Measurements from ENCODE around the gene ALX4. TPM values are rescaled to one million over a fixed set of nuclear protein-coding genes. Genes with fewer than 3 reads are reported as not detected.

ALX4 gene
- total RNA-seq, 1 experiment from 2014 or later: not detected

DNA sequence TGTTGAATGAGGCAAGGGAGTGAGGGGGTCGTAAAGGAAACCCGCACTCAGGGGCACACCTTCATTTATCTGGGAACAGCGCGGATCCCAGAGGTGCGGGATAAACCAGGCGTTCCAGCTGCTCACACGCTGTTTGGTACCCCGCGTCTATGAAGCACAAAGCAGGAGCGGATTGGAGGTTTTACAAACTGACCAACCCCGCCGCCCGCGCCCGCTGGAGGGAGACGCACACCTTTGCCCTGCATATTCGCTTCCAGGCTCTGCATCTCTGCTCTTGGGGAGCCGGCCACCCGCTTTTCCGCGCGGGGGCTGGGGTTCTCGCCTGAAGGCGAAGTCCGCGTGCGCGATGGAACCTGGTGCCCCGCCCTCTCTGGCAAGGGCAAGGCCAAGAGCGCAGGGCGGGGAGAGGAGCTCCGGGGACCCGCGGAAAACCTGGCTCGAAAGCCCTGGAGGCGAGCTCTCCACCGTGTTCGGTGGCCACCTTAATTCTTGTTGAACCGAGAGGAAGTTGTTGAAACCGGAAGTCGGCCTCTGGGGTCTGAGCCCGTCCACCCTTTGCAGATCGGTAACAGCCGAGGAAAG, 6.8 kb upstream of the ALX4 start:
- no peak overlapping the region for H2AFZ ChIP-seq (ENCODE audit: low read length)
- no peaks in the 10 kb centered on the region for H3K36me3 ChIP-seq (ENCODE audit: insufficient read depth, low read length)
- DNase-seq: no peak
- H3K4me2 ChIP-seq (ENCODE audit: low read depth, low read length, poor library complexity, severe bottlenecking): no peak overlapping the region
- H3K4me1 ChIP-seq (ENCODE audit: low read length): no peaks in the 10 kb centered on the region
- no peaks in the 10 kb centered on the region for H3K79me2 ChIP-seq (ENCODE audit: low read length)
- no peak overlapping the region for H3K27ac ChIP-seq (ENCODE audit: low read length)
- H4K20me1 ChIP-seq (ENCODE audit: insufficient read depth, low read depth, low read length): no peaks in the 10 kb centered on the region
- no peak overlapping the region for H3K4me3 ChIP-seq (ENCODE audit: low read length)
- H3K27me3 ChIP-seq (ENCODE audit: low read length): no peaks in the 10 kb centered on the region
- no peaks in the 10 kb centered on the region for H3K9me3 ChIP-seq (ENCODE audit: low read length)
- no peak overlapping the region for H3K9ac ChIP-seq (ENCODE audit: low read length)
- no peaks in the 10 kb centered on the region for H3K9me2 ChIP-seq (replicated peaks; ENCODE audit: insufficient read depth, low read length)

DNA sequence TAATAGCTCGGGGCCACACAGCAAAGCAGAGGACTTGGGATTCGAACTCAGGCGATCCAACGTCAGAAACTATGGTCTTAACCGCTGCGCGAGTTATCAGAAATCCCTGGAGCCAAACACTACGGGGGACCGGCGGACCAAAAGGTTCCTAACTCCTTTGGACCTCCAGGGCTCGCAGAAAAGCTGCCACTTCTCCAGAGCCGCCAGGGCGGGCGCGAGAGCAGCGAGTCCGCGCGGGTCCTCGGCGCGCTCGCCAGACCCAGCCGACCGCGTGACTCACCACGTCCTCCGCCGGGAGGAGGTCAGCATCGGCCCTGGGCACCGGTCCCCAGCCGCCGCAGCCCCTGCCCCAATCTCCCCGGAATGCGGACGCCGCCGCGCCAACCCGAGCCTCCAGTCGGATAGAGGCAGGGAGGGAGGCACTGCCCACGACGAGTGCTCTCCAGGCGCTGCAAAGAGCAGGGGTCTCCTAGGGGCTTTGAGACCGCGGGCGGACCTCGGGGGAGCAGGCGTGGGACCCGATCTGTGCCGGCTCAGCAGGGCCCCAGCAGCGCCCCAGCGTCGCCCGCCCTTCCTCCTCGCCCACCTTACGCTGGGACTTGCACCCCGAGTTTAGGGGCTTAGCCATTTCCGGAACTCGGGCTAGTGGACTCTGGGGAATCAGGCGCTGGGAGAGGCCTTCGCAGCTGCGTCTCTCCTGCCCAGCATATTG, 6.2 kb upstream of the ALX4 start:
- H4K20me1 ChIP-seq (ENCODE audit: insufficient read depth, low read depth, low read length): no peaks in the 10 kb centered on the region
- H3K4me3 ChIP-seq (ENCODE audit: low read length): no peak overlapping the region
- H3K4me2 ChIP-seq (ENCODE audit: low read depth, low read length, poor library complexity, severe bottlenecking): no peak overlapping the region
- H2AFZ ChIP-seq (ENCODE audit: low read length): no peak overlapping the region
- H3K9me2 ChIP-seq (replicated peaks; ENCODE audit: insufficient read depth, low read length): no peaks in the 10 kb centered on the region
- no peaks in the 10 kb centered on the region for H3K4me1 ChIP-seq (ENCODE audit: low read length)
- no peaks in the 10 kb centered on the region for H3K36me3 ChIP-seq (ENCODE audit: insufficient read depth, low read length)
- no peak overlapping the region for H3K27ac ChIP-seq (ENCODE audit: low read length)
- H3K9ac ChIP-seq (ENCODE audit: low read length): no peak overlapping the region
- no peak for DNase-seq
- no peaks in the 10 kb centered on the region for H3K79me2 ChIP-seq (ENCODE audit: low read length)
- no peaks in the 10 kb centered on the region for H3K9me3 ChIP-seq (ENCODE audit: low read length)
- no peaks in the 10 kb centered on the region for H3K27me3 ChIP-seq (ENCODE audit: low read length)

DNA sequence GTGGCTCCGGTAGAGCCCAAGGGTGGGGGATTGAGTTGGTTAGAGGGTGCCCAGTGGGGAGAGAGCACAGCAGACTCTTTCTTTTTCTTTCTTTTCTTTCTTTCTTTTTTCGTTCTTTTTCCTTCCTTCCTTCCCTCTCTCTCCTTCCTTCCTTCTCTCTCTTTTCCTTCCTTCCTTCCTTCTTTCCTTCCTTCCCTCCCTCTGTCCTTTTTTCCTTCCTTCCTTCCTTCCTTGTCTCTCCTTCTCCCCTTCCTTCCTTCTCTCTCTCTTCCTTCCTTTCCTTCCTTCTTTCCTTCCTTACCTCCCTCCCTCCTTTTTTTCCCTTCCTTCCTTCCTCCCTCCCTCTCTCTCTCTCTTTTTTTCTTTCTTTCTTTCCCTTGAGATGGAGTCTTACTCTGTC, 4.8 kb upstream of the ALX4 start:
- H3K27ac ChIP-seq (ENCODE audit: low read length): no peak overlapping the region
- DNase-seq: no peak
- H3K9me2 ChIP-seq (replicated peaks; ENCODE audit: insufficient read depth, low read length): no peaks in the 10 kb centered on the region
- no peak overlapping the region for H3K9ac ChIP-seq (ENCODE audit: low read length)
- no peaks in the 10 kb centered on the region for H3K36me3 ChIP-seq (ENCODE audit: insufficient read depth, low read length)
- no peaks in the 10 kb centered on the region for H3K27me3 ChIP-seq (ENCODE audit: low read length)
- H3K4me1 ChIP-seq (ENCODE audit: low read length): no peaks in the 10 kb centered on the region
- no peak overlapping the region for H3K4me3 ChIP-seq (ENCODE audit: low read length)
- H3K9me3 ChIP-seq (ENCODE audit: low read length): no peaks in the 10 kb centered on the region
- H3K4me2 ChIP-seq (ENCODE audit: low read depth, low read length, poor library complexity, severe bottlenecking): no peak overlapping the region
- no peaks in the 10 kb centered on the region for H3K79me2 ChIP-seq (ENCODE audit: low read length)
- no peaks in the 10 kb centered on the region for H4K20me1 ChIP-seq (ENCODE audit: insufficient read depth, low read depth, low read length)
- H2AFZ ChIP-seq (ENCODE audit: low read length): no peak overlapping the region

DNA sequence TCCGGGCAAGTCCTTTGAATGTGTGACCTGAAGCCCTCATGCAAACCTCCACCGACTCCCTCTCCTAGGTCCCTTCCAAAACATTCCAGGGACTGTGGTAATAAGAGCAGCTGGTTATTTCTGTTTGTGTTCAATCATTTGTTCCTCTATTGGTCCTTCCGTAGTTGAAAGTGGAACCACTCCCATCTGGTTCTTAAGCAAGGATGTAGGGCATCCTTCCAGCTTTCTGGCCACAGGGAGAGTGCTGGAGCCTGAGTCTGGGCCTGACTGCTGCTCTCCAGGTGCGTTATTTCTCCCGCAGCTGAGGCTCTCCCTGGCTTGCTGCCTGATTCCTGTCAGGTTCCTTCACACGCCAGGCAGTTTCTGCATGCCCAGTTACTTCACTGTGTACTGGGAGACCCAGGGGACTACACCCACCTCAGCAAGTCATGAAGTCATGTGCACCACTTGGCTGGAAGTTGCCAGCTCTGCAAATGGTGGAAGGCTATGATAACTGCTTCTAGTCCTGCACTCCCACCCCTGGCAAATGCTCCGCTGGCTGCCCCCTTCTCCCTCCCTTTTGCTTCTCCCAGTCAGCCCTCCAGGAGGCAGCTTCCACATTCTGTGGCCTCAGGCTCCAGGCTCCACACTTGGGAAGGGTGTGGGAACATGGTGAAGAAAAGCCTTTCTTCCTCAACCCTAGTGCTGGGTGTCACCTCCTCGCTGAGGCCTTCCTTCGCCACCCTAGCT, 4.0 kb upstream of the ALX4 start:
- Histone ChIP-seq H3K4me2 (ENCODE audit: low read depth, low read length, poor library complexity, severe bottlenecking) (no peak overlapping the region), H3K36me3 (ENCODE audit: insufficient read depth, low read length) (no peaks in the 10 kb centered on the region), H3K9me3 (ENCODE audit: low read length) (no peaks in the 10 kb centered on the region), H3K9me2 (replicated peaks; ENCODE audit: insufficient read depth, low read length) (no peaks in the 10 kb centered on the region), H4K20me1 (ENCODE audit: insufficient read depth, low read depth, low read length) (no peaks in the 10 kb centered on the region), H2AFZ (ENCODE audit: low read length) (no peak overlapping the region), H3K4me3 (ENCODE audit: low read length) (no peak overlapping the region), H3K9ac (ENCODE audit: low read length) (no peak overlapping the region), H3K4me1 (ENCODE audit: low read length) (no peaks in the 10 kb centered on the region), H3K27me3 (ENCODE audit: low read length) (no peaks in the 10 kb centered on the region), H3K79me2 (ENCODE audit: low read length) (no peaks in the 10 kb centered on the region), H3K27ac (ENCODE audit: low read length) (no peak overlapping the region)
- no peak for DNase-seq

DNA sequence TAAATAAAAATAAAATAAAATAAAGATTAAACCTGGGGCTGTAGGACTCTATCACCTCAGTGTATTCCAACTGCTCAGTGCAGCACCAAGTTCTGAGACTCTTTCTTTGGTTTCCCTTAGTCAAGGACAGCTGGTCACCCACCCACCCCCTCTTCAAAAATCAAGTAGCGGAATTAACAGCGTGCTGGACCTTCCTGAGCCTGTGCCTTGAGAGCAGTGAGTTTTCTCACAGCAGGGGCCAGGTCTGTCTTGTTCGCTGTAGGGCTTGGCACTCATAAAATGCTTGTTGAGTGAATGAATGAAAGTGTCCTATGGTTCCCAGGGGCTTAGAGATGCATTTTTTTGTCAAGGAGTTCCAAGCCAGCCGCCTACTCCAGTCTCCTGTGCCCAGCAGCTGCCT, 2.9 kb upstream of the ALX4 start:
- H3K79me2 ChIP-seq (ENCODE audit: low read length): no peaks in the 10 kb centered on the region
- H3K4me3 ChIP-seq (ENCODE audit: low read length): no peak overlapping the region
- H3K9me2 ChIP-seq (replicated peaks; ENCODE audit: insufficient read depth, low read length): no peaks in the 10 kb centered on the region
- no peak overlapping the region for H2AFZ ChIP-seq (ENCODE audit: low read length)
- no peaks in the 10 kb centered on the region for H3K4me1 ChIP-seq (ENCODE audit: low read length)
- no peaks in the 10 kb centered on the region for H3K27me3 ChIP-seq (ENCODE audit: low read length)
- DNase-seq: no peak
- no peak overlapping the region for H3K27ac ChIP-seq (ENCODE audit: low read length)
- no peak overlapping the region for H3K4me2 ChIP-seq (ENCODE audit: low read depth, low read length, poor library complexity, severe bottlenecking)
- H3K36me3 ChIP-seq (ENCODE audit: insufficient read depth, low read length): no peaks in the 10 kb centered on the region
- H4K20me1 ChIP-seq (ENCODE audit: insufficient read depth, low read depth, low read length): no peaks in the 10 kb centered on the region
- no peak overlapping the region for H3K9ac ChIP-seq (ENCODE audit: low read length)
- H3K9me3 ChIP-seq (ENCODE audit: low read length): no peaks in the 10 kb centered on the region

GRCh38 chr11:44311339-44312261, 1.7 kb upstream of the ALX4 start:
- H3K9me3 ChIP-seq (ENCODE audit: low read length): no peaks in the 10 kb centered on the region
- no peaks in the 10 kb centered on the region for H3K27me3 ChIP-seq (ENCODE audit: low read length)
- H3K79me2 ChIP-seq (ENCODE audit: low read length): no peaks in the 10 kb centered on the region
- no peaks in the 10 kb centered on the region for H3K9me2 ChIP-seq (replicated peaks; ENCODE audit: insufficient read depth, low read length)
- H4K20me1 ChIP-seq (ENCODE audit: insufficient read depth, low read depth, low read length): no peaks in the 10 kb centered on the region
- no peak overlapping the region for H3K4me3 ChIP-seq (ENCODE audit: low read length)
- no peak overlapping the region for H2AFZ ChIP-seq (ENCODE audit: low read length)
- no peak overlapping the region for H3K27ac ChIP-seq (ENCODE audit: low read length)
- H3K4me1 ChIP-seq (ENCODE audit: low read length): no peaks in the 10 kb centered on the region
- DNase-seq: no peak
- no peak overlapping the region for H3K9ac ChIP-seq (ENCODE audit: low read length)
- H3K4me2 ChIP-seq (ENCODE audit: low read depth, low read length, poor library complexity, severe bottlenecking): no peak overlapping the region
- no peaks in the 10 kb centered on the region for H3K36me3 ChIP-seq (ENCODE audit: insufficient read depth, low read length)

DNA sequence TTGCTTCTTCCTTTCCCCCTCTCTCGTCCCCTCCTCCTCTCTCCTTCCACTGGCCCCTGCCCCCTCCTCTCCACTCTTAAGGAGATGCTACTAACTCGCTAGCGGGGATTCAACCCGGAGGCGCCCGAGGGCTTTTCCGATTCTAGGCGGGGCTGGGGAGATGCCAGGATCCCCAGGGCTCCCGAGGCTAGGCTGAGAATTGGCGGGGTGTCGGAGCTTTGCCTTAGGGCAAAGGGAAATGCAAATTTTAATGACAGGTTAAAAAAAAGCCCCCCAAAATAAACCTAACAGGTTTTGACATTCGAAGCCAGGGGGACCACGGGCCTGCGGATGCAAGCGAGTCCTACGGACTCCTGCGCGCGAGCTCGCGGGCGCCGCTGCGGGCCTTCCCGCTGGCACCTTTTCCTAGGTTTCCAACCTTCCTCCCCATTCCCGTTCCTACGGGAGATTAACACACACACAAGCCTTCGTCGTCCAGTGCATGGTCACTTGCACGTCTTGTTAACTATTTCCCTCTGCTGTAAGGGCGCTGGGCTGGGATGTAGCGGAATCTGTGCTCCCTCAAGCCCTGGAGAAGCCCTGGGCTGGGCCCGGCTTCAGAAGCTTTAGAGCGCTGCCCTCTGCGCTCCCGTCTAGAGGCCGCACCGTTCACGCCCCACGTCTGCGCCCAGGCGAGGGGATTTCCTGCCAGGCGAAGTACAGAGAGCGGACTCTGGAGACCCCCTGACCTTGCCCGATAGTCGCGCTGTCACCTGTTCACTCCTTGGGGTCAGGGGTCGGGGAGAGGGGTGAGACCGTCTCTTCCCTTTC, 729 bp upstream of the ALX4 start:
- Histone ChIP-seq H3K79me2 (ENCODE audit: low read length) (no peaks in the 10 kb centered on the region), H3K4me3 (ENCODE audit: low read length) (no peak overlapping the region), H3K9ac (ENCODE audit: low read length) (no peak overlapping the region), H3K36me3 (ENCODE audit: insufficient read depth, low read length) (no peaks in the 10 kb centered on the region), H3K9me2 (replicated peaks; ENCODE audit: insufficient read depth, low read length) (no peaks in the 10 kb centered on the region), H3K27ac (ENCODE audit: low read length) (no peak overlapping the region), H3K4me2 (ENCODE audit: low read depth, low read length, poor library complexity, severe bottlenecking) (no peak overlapping the region), H2AFZ (ENCODE audit: low read length) (no peak overlapping the region), H3K4me1 (ENCODE audit: low read length) (no peaks in the 10 kb centered on the region), H3K9me3 (ENCODE audit: low read length) (no peaks in the 10 kb centered on the region), H4K20me1 (ENCODE audit: insufficient read depth, low read depth, low read length) (no peaks in the 10 kb centered on the region), H3K27me3 (ENCODE audit: low read length) (no peaks in the 10 kb centered on the region)
- DNase-seq: no peak
